HG03159 (cell line): Measurements from ENCODE around the gene IREB2.

Source experiments
- ATAC-seq: cut with Tn5 transposase; IDR thresholded peaks from one replicate; pipeline ENCODE4 v1.9.1; 2021; ENCODE audit warnings: mild to moderate bottlenecking, moderate library complexity; ENCODE audit not compliant: unreplicated experiment

IREB2 gene

DNA sequence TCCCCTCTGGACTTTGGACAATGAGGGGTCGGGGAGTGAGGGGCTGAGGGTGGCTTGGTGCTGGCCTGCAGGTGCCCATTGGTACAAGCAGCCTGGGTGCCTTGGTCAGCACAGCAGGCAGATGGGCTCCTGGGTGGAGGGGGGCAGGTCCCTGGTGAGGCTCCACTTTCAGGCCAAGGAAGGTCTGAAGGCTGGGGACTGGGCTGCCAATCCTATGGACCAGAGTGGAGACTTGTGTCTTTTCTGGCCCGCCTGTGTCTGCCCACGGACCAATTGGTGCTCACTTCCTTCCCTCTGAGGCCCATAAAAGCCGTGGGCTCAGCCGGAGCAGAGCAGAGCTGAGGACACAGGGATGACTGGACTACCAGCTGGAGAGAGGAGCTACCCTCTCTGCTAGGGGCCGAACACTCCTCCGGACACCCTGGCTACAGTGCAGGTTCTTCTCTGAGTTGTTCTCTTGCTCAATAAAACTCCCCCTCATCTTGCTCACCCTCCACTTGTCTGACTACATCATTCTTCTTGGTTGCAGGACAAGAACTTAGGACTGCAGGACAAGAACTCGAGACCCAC lies 31.9 kb upstream of the IREB2 start:
- ATAC-seq = no peak

GRCh38 chr15:78407608-78408354 lies 30.2 kb upstream of the IREB2 start:
- no peak for ATAC-seq

DNA sequence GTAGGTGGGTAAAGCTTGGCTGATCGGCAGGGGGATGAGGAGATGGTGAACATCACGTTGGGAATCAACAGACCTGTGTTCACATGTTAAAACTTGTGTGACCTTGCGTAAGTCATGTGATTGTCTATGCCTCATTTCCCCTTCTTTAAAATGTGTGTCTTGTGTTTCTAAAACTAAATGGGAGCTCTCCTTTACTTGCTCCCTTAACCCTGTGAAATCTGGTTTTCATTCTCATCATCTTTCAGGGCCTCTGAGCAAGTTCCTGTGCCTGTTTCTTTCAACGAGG lies 29.7 kb upstream of the IREB2 start:
- ATAC-seq = no peak

GRCh38 chr15:78408961-78409360 lies 29.1 kb upstream of the IREB2 start:
- no peak for ATAC-seq

DNA sequence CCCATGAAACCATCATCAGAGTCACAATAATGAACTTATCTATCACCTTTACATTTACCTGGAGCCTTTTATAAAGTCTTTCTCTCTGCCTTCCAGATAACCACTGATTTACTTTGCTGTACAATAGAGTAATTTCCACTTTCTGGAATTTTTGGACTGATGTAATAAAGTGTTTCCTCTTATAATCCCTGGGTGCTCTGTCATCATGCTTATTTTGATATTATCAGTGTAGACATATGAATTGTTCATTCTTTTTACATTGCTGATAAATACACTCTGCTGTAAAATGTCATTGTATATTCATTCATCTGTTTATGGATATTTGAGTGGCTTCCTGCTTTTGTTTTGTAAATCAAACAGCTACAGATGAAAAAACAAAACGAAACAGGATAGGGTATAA lies 27.0 kb upstream of the IREB2 start:
- no peak for ATAC-seq

- ATAC-seq = no peak
Measured at GRCh38 chr15:78414621-78415250, 23.3 kb upstream of the IREB2 start.

GRCh38 chr15:78415284-78415683 lies 22.7 kb upstream of the IREB2 start:
- ATAC-seq = no peak

DNA sequence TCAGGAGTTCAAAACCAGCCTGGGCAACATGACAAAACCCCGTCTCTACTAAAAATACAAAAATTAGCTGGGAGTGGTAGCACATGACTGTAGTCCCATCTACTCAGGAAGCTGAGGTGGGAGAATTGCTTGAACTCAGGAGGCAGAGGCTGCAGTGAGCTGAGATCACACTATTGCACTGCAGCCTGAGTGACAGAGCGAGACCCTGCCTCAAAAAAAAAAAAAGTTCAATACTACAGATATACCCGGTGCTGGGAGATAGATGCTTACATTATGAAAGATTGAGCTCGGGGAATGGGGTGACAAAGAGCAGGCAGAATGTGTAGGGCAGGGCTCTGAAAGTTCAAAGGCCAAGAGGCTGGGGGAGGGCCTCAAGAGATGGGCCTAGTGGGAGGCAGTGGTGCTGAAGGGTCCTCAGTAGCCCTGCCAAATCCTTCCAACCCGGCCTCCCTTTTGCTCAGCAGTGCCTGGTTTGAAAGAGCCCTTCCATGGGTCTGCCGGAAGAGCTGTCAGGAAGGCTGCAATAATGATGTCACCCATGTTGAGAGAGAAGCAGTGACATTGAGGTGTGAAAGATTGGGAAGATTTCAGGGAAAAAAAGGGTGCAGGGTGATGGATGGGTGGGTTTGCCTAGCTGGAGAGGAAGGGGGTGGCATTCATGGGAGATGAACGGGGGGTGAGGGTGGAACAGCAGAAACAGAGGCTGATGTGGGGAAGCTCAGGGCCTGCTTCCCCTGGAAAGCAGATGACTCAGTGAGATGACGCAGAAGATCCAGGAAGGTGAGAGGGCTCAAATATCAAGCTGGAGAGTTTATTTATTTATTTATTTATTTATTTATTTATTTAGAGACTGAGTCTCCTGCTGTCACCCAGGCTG lies 20.0 kb upstream of the IREB2 start:
- no peak for ATAC-seq

DNA sequence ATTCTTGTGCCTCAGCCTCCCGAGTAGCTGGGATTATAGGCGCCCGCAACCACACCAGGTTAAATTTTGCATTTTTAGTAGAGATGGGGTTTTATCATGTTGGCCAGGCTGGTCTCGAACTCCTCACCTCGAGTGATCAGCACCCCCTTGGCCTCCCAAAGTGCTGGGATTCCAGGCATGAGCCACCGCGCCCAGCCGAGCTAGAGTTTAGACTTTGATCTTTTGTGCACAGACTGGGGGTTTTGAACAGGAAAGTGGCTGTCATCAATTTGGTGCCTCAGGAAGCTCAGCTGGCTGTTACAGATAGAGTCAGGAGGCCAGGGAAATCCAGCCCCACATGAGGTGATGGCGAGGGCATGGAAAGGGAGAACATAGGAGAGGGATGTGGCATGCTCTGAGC lies 19.3 kb upstream of the IREB2 start:
- no peak for ATAC-seq

DNA sequence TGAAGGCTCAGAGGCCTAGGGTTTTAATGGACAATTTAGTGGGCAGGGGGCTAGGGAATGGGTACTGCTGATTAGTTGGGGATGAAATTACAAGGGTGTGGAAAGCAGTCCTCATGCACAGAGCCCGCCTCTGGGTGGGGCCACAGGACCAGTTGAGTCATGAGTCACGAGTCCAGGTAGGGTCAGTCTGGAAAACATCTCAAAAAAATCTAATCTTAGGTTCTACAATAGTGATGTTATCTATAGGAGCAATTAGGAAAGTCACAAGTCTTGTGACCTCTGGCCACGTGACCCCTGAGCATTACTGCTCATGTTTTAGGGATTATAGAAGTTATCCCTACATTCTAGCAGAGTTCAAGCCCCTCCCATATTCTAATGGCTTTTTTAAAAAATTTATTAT lies 18.6 kb upstream of the IREB2 start:
- no peak for ATAC-seq

- no peak for ATAC-seq
Measured at GRCh38 chr15:78420220-78420619, 17.8 kb upstream of the IREB2 start.

DNA sequence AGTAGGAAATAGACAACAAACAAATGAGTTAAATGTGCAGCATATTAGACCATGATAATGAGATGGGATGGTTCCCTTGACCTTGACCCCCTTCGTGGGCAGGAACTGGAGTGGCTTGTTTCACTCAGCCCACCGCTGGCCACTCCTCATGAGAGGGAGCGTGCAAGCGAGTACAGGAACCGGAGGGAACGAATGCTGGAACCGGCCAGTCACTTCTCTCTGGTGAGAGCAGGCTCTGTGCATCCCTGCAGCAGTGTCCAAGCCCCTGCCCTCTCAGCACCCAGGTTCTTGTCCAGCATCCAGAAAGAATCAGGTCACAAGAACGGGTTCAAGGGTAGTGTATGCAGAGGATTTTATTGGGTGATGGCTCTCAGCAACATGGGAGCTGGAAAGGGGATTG lies 17.2 kb upstream of the IREB2 start:
- no peak for ATAC-seq

GRCh38 chr15:78421238-78421965 lies 16.6 kb upstream of the IREB2 start:
- no peak for ATAC-seq

GRCh38 chr15:78422571-78423340 lies 15.3 kb upstream of the IREB2 start:
- ATAC-seq = no peak

GRCh38 chr15:78424673-78425072 lies 13.3 kb upstream of the IREB2 start:
- no peak for ATAC-seq

- ATAC-seq = no peak
Measured at GRCh38 chr15:78425643-78426042, 12.4 kb upstream of the IREB2 start.

DNA sequence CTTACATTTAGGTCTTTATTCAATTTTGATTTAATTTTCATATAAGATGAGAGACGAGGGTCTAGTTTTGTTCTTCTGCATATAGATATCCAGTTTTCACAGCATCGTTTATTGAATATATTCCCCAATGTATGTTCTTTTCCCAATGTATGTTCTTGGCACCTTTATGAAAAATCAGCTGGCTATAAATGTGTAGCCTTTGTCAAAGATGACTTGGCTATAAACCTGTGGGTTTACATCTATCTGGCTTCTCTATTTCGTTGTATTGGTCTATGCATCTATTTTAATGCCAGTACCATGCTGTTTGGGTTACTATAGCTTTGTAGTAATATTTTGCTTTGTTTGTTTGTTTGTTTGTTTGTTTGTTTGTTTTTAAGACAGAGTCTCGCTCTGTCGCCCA lies 11.7 kb upstream of the IREB2 start:
- ATAC-seq = no peak

GRCh38 chr15:78427953-78428352 lies 10.1 kb upstream of the IREB2 start:
- ATAC-seq = no peak

GRCh38 chr15:78429477-78429876 lies 8.5 kb upstream of the IREB2 start:
- ATAC-seq = no peak

DNA sequence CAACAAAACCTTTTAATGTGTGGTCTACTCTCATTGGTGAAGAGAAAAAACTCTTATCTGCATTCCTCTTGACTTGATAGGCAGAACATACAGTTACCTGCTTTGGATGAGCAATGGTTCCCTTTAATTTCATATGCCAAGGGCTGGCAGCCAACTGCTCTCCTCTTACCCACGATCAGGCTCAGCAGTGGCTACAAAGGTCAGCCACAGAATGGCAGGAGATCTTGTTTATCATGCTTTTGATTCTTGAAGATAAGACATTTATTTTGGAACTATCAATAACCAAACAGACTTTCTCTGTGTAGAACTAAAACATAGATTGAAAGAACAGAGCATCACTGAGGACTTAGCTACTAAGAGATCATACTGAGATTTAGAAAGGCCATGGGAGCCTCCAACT lies 6.1 kb upstream of the IREB2 start:
- ATAC-seq = no peak
